ENCODE measurements around the gene CENPH.
A peak's percentile ranks its signal among the peaks of the same experiment; 100 is the strongest.
"Not testable (repeated sequence)": the region's sequence is repeated elsewhere in the genome, so short reads cannot be mapped to it uniquely, and the experiment has no call there.

CENPH gene

GRCh38 chr5:69189162-69190086 lies at the start of gene CENPH:
Gene CENPH, plus strand, starts transcription at chr5:69189583. Its CDS starts 52 bp downstream, at chr5:69189635.
- peak; percentile 90 to 92 for DNase-seq (ENCODE audit: low read depth in 2 of 2)

GRCh38 chr5:69140239-69140638 lies 49.1 kb upstream of the CENPH start:
- DNase-seq (ENCODE audit: low read depth in 2 of 2): not testable (repeated sequence)

- no peak for DNase-seq (ENCODE audit: low read depth in 2 of 2)
Observed at GRCh38 chr5:69140827-69141226, 48.6 kb upstream of the CENPH start.

- not testable (repeated sequence) for DNase-seq (ENCODE audit: low read depth in 2 of 2)
Observed at GRCh38 chr5:69148576-69148975, 40.8 kb upstream of the CENPH start.

GRCh38 chr5:69148981-69149675 lies 40.3 kb upstream of the CENPH start:
- DNase-seq (ENCODE audit: low read depth in 2 of 2): no peak

GRCh38 chr5:69149676-69150010 lies 39.7 kb upstream of the CENPH start:
- no peak for DNase-seq (ENCODE audit: low read depth in 2 of 2)

- no peak for DNase-seq (ENCODE audit: low read depth in 2 of 2)
Observed at GRCh38 chr5:69152731-69153130, 36.7 kb upstream of the CENPH start.

GRCh38 chr5:69156456-69156855 lies 32.9 kb upstream of the CENPH start:
- DNase-seq (ENCODE audit: low read depth in 2 of 2): no peak

- DNase-seq (ENCODE audit: low read depth in 2 of 2): no peak
Observed at GRCh38 chr5:69158039-69158438, 31.3 kb upstream of the CENPH start.

- no peak for DNase-seq (ENCODE audit: low read depth in 2 of 2)
Observed at GRCh38 chr5:69160651-69161050, 28.7 kb upstream of the CENPH start.

GRCh38 chr5:69166686-69167492 lies 22.5 kb upstream of the CENPH start, which contains the start of gene CCNB1:
Gene CCNB1, plus strand, starts transcription at chr5:69167150. Its CDS starts 113 bp downstream, at chr5:69167263.
- peak; percentile 96 to 97 for DNase-seq (ENCODE audit: low read depth in 2 of 2)

- no peak for DNase-seq (ENCODE audit: low read depth in 2 of 2)
Observed at GRCh38 chr5:69167493-69167855, 21.9 kb upstream of the CENPH start.

GRCh38 chr5:69167929-69168328 lies 21.5 kb upstream of the CENPH start:
- no peak for DNase-seq (ENCODE audit: low read depth in 2 of 2)

GRCh38 chr5:69170495-69170894 lies 18.9 kb upstream of the CENPH start:
- no peak for DNase-seq (ENCODE audit: low read depth in 2 of 2)

- DNase-seq (ENCODE audit: low read depth in 2 of 2): no peak
Observed at GRCh38 chr5:69170969-69171368, 18.4 kb upstream of the CENPH start.

GRCh38 chr5:69181659-69182293 lies 7.6 kb upstream of the CENPH start:
- not testable (repeated sequence) for DNase-seq (ENCODE audit: low read depth in 2 of 2)

- no peak for DNase-seq (ENCODE audit: low read depth in 2 of 2)
Observed at GRCh38 chr5:69184621-69185020, 4.8 kb upstream of the CENPH start.

- DNase-seq (ENCODE audit: low read depth in 2 of 2): no peak
Observed at GRCh38 chr5:69187342-69187741, 2.0 kb upstream of the CENPH start.

GRCh38 chr5:69188811-69189161 lies 597 bp upstream of the CENPH start:
- no peak for DNase-seq (ENCODE audit: low read depth in 2 of 2)

GRCh38 chr5:69202497-69202896 lies 13.1 kb downstream of the CENPH start:
- no peak for DNase-seq (ENCODE audit: low read depth in 2 of 2)

GRCh38 chr5:69206528-69207190 lies 17.3 kb downstream of the CENPH start:
- DNase-seq (ENCODE audit: low read depth in 2 of 2): no peak

All from activated CD4-positive, alpha-beta T cell treated with anti-CD3 and anti-CD28 coated beads for 24 hours (primary cell).